Panc1 (cell line): Measurements from ENCODE around the gene TUBG1.

Source experiments
- CTCF ChIP-seq: fragments of 450-650 bp; IDR thresholded peaks from 2 replicates; pipeline ENCODE4 v1.5.1; 2017; ENCODE audit warnings: mild to moderate bottlenecking
- POLR2AphosphoS5 ChIP-seq: IDR thresholded peaks from 2 replicates; pipeline ENCODE4 v1.6.1; 2012; ENCODE audit warnings: mild to moderate bottlenecking, low read depth, low read length, moderate library complexity
- REST ChIP-seq, 2 experiments: IDR thresholded peaks; 2 replicates each; pipeline ENCODE4 v1.6.1; 2011 to 2012; ENCODE audit warnings: low read depth in 2 of 2, control low read depth in 1 of 2, low read length in 1 of 2, mild to moderate bottlenecking in 1 of 2, moderate library complexity in 1 of 2; ENCODE audit not compliant: insufficient read depth in 1 of 2
- TCF7L2 ChIP-seq: IDR thresholded peaks from 2 replicates; pipeline ENCODE4 v1.6.1; 2011; ENCODE audit warnings: mild to moderate bottlenecking, low read depth, low read length, inconsistent platforms

- no peak for TF ChIP-seq CTCF
- no peak for TF ChIP-seq POLR2AphosphoS5
- TF ChIP-seq REST (IDR thresholded peaks at IDR 0.05; ENCODE audit: insufficient read depth in 1 of 2, low read depth in 2 of 2, low read length in 1 of 2): no peak
- no peak for TF ChIP-seq TCF7L2
These were observed 13.8 kb downstream of the TUBG1 start for GRCh38 chr17:42623271-42623670.
